ENCODE measurements around the gene SNRPB.

DNA sequence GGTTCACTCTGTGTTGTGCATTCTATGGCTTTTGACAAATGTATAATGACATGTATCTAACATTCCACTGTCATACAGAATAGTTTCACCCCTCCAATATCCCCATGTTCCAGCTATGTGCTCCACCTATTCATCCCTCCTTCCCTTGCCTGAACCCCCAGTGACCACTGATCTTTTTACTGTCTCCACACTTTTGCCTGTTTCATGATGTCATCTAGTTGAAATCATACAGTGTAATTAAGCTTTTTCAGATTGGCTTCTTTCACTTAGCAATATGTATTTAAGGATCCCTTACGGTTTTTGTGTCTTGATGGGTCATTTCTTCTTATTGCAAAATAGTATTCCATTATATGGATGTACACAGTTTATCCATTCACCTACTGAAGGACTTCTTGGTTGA, 50.1 kb downstream of the SNRPB start:
- TF ChIP-seq, protein P1, sequence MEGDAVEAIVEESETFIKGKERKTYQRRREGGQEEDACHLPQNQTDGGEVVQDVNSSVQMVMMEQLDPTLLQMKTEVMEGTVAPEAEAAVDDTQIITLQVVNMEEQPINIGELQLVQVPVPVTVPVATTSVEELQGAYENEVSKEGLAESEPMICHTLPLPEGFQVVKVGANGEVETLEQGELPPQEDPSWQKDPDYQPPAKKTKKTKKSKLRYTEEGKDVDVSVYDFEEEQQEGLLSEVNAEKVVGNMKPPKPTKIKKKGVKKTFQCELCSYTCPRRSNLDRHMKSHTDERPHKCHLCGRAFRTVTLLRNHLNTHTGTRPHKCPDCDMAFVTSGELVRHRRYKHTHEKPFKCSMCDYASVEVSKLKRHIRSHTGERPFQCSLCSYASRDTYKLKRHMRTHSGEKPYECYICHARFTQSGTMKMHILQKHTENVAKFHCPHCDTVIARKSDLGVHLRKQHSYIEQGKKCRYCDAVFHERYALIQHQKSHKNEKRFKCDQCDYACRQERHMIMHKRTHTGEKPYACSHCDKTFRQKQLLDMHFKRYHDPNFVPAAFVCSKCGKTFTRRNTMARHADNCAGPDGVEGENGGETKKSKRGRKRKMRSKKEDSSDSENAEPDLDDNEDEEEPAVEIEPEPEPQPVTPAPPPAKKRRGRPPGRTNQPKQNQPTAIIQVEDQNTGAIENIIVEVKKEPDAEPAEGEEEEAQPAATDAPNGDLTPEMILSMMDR (IDR thresholded peaks at IDR 0.05; ENCODE audit: low read length), result no peak
- TF ChIP-seq EZH2 (IDR thresholded peaks at IDR 0.05; ENCODE audit: borderline replicate concordance, low read length), result no peak

Data from OCI-LY1 (cell line).